WERI-Rb-1 (cell line): Measurements from ENCODE around the gene MRPL32.

ENCODE experiments used
- DNase-seq: peaks from one replicate; pipeline ENCODE4 v3.0.0-alpha.2; 2020
- H3K27ac ChIP-seq: fragments of 250-450 bp; sonication (Bioruptor Pico); 2 replicates; pipeline ENCODE4 v1.5.1; 2020; ENCODE audit warnings: mild to moderate bottlenecking, moderate library complexity
- H3K27me3 ChIP-seq: fragments of 250-450 bp; sonication (Bioruptor Pico); 2 replicates; pipeline ENCODE4 v1.5.1; 2021; ENCODE audit warnings: mild to moderate bottlenecking, low read depth, moderate library complexity; ENCODE audit not compliant: insufficient read depth, severe bottlenecking
- H3K36me3 ChIP-seq: fragments of 250-450 bp; sonication (Bioruptor Pico); 2 replicates; pipeline ENCODE4 v1.5.1; 2020; ENCODE audit warnings: mild to moderate bottlenecking, moderate library complexity
- H3K4me3 ChIP-seq: 2 replicates; pipeline ENCODE4 v1.5.1; 2011; ENCODE audit warnings: low read depth, mild to moderate bottlenecking, control low read depth, low read length
- H3K9me3 ChIP-seq: fragments of 250-450 bp; sonication (Bioruptor Pico); 2 replicates; pipeline ENCODE4 v1.5.1; 2021; ENCODE audit warnings: mild to moderate bottlenecking, moderate library complexity; ENCODE audit not compliant: severe bottlenecking
- TF ChIP-seq, protein P1 (sequence below): IDR thresholded peaks from 2 replicates; pipeline ENCODE4 v1.5.1; 2011; ENCODE audit warnings: low read depth, mild to moderate bottlenecking, control low read depth, inconsistent platforms, low read length

Gene MRPL32

DNA sequence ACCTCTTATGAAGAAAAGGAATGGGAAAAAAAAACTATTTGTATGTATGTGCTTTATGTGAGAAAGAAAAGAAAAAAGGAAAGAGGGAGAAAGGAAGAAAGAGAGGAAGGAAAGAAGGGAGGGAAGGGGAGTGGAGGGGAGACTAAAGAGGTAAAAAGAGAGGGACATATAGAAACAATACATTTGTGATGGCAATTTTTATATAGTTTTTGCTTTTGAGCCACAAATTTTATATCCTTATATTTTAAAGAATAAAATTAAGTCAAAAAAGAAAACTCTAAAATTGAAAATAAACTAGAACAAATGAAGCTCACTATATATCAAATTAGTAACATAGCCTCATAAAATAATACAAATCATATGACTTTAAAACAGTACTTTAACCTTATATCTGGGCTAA lies 31.3 kb upstream of the MRPL32 start:
- TF ChIP-seq, protein P1, sequence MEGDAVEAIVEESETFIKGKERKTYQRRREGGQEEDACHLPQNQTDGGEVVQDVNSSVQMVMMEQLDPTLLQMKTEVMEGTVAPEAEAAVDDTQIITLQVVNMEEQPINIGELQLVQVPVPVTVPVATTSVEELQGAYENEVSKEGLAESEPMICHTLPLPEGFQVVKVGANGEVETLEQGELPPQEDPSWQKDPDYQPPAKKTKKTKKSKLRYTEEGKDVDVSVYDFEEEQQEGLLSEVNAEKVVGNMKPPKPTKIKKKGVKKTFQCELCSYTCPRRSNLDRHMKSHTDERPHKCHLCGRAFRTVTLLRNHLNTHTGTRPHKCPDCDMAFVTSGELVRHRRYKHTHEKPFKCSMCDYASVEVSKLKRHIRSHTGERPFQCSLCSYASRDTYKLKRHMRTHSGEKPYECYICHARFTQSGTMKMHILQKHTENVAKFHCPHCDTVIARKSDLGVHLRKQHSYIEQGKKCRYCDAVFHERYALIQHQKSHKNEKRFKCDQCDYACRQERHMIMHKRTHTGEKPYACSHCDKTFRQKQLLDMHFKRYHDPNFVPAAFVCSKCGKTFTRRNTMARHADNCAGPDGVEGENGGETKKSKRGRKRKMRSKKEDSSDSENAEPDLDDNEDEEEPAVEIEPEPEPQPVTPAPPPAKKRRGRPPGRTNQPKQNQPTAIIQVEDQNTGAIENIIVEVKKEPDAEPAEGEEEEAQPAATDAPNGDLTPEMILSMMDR, result no peak

DNA sequence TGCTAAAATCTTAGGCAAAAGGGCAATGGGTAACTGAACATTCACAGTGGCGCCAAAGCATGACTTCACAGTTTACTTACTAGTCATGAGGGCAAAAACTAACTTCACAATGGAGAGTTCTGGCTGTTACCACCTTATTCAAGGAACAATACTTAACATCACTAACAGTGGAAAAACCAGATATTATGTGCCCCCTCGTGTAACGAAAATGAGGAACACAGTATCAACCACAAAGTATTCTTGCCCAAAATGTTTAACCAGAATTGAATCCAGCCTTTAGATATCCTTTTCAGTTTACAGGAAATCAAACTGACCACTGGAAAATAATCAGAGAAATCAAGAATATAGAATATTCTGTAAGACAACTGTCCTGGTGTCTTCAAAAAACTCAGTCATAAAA lies 29.8 kb upstream of the MRPL32 start:
- no peak overlapping the region for H3K27ac ChIP-seq

More for the DNA sequence above, 31.3 kb upstream of the MRPL32 start:
- Histone ChIP-seq H3K27me3 (no peaks in the 10 kb centered on the region), H3K4me3 (no peak overlapping the region), H3K36me3 (no peaks in the 10 kb centered on the region), H3K9me3 (no peaks in the 10 kb centered on the region), H3K27ac (no peak overlapping the region)
- DNase-seq, result no peak

DNA sequence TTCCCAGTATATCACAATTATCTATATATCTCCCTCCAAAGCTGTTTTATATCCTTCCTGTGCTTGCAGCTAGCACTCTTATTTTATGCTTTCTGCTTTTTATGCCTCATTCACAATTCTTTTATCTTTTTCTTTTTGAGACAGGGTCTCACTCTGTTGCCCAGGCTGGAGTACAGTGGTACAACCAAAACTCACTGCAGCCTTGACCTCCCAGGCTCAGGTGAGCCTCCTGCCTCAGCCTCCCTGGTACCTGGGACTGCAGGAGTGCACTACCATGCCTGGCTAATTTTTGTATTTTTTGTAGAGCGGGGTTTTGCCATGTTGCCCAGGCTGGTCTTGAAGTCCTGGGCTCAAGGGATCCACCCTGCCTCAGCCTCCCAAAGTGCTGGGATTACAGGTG lies 26.0 kb upstream of the MRPL32 start:
- no peak for DNase-seq
- TF ChIP-seq, protein P1, result no peak
- Histone ChIP-seq H3K27ac (no peak overlapping the region), H3K9me3 (no peaks in the 10 kb centered on the region), H3K36me3 (no peaks in the 10 kb centered on the region), H3K4me3 (no peak overlapping the region), H3K27me3 (no peaks in the 10 kb centered on the region)

More for the DNA sequence above, 29.8 kb upstream of the MRPL32 start:
- Histone ChIP-seq H3K9me3 (no peaks in the 10 kb centered on the region), H3K4me3 (no peak overlapping the region), H3K36me3 (no peaks in the 10 kb centered on the region), H3K27me3 (no peaks in the 10 kb centered on the region)
- TF ChIP-seq, protein P1, result no peak
- DNase-seq, result no peak

DNA sequence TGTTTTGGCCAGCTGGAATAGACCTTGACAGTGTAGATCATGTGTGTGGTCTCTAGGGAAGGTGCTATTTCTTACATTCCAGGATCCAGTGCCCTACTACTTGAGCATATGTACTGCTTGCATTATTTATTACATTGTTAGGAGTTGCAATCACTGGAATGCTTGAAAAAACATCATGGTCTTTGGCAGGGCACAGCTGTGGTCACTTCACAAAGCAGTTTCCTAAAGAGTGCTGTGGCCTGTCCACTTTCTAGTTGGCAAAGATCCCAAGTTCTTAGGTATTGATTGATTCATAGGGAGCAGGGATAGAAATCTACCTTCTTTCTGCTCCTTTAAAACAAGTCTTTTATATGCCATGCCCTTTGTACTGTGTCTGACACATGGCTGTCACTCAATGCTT lies 24.9 kb upstream of the MRPL32 start:
- no peak overlapping the region for H3K4me3 ChIP-seq
- no peak overlapping the region for H3K27ac ChIP-seq
- DNase-seq, result no peak
- TF ChIP-seq, protein P1, result no peak
- no peaks in the 10 kb centered on the region for H3K36me3 ChIP-seq
- H3K9me3 ChIP-seq, result no peaks in the 10 kb centered on the region
- H3K27me3 ChIP-seq, result no peaks in the 10 kb centered on the region

DNA sequence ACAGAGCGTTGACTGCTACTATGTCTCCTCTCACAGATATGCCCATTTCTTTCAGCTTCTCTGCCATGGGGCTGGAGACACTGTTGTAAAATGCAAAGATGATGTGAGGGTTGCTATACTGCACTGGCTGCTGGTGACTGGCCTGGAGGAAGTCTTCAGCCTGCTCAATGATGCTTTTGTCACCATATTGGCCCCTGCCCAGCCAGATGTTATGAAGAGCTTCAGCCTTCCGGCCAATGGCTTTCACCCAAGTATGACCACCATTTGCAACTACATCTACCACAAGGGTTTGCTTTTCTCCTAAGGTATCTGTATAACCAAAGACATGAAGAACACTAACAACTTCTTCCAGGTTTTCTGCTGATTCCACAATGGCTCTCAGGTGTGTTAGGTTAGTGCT lies 21.9 kb upstream of the MRPL32 start:
- 0 out of 2 replicates have a peak, but pooled peaks cover 3% of the 10 kb centered on the region for H3K36me3 ChIP-seq
- no peaks in the 10 kb centered on the region for H3K27me3 ChIP-seq
- DNase-seq, result no peak
- no peaks in the 10 kb centered on the region for H3K9me3 ChIP-seq
- no peak overlapping the region for H3K4me3 ChIP-seq
- TF ChIP-seq, protein P1, result no peak
- H3K27ac ChIP-seq, result no peak overlapping the region
